HepG2 (cell line): ENCODE results near the gene MACROD2. TPM values are rescaled to one million over a fixed set of nuclear protein-coding genes. Genes with fewer than 3 reads are reported as not detected.

ENCODE experiments used
- ARHGAP35 ChIP-seq: sonication (generic); formaldehyde crosslinking; IDR thresholded peaks from 2 replicates; pipeline ENCODE4 v1.9.0; 2022; ENCODE audit warnings: mild to moderate bottlenecking, inconsistent platforms, moderate library complexity, missing genetic modification reagents, borderline replicate concordance
- ARNTL ChIP-seq: sonication (generic); formaldehyde crosslinking; IDR thresholded peaks from 2 replicates; pipeline ENCODE4 v1.4.0; 2020; ENCODE audit warnings: mild to moderate bottlenecking, missing genetic modification reagents
- ASH2L ChIP-seq: fragments of 300-600, 200-600 bp; sonication (generic); IDR thresholded peaks from 2 replicates; pipeline ENCODE4 v1.7.0; 2017; ENCODE audit warnings: low read depth, mild to moderate bottlenecking, moderate library complexity, mixed read lengths, low read length; ENCODE audit not compliant: insufficient read length
- CENPX ChIP-seq: sonication (generic); formaldehyde crosslinking; IDR thresholded peaks from 2 replicates; pipeline ENCODE4 v1.9.0; 2021; ENCODE audit warnings: mild to moderate bottlenecking, missing genetic modification reagents, moderate library complexity
- CHD4 ChIP-seq: fragments of 200-600 bp; sonication (generic); IDR thresholded peaks from 2 replicates; pipeline ENCODE4 v1.7.0; 2017; ENCODE audit warnings: mild to moderate bottlenecking, low read length, borderline replicate concordance
- EZH2 ChIP-seq: conservative IDR thresholded peaks from 2 replicates; pipeline ENCODE4 v1.6.1; 2012; ENCODE audit warnings: mild to moderate bottlenecking, low read depth, low read length, moderate library complexity
- GLI4 ChIP-seq: sonication (generic); formaldehyde crosslinking; IDR thresholded peaks from 2 replicates; pipeline ENCODE4 v1.5.1; 2020; ENCODE audit warnings: missing genetic modification reagents, mild to moderate bottlenecking, moderate library complexity, borderline replicate concordance
- MED8 ChIP-seq: sonication (generic); formaldehyde crosslinking; IDR thresholded peaks from 2 replicates; pipeline ENCODE4 v1.8.1; 2023; ENCODE audit warnings: mild to moderate bottlenecking, missing genetic modification reagents; ENCODE audit not compliant: insufficient replicate concordance
- MLLT10 ChIP-seq: sonication (generic); formaldehyde crosslinking; IDR thresholded peaks from 2 replicates; pipeline ENCODE4 v1.4.0; 2020; ENCODE audit warnings: missing genetic modification reagents
- NCOA5 ChIP-seq: sonication (generic); formaldehyde crosslinking; IDR thresholded peaks from 2 replicates; pipeline ENCODE4 v1.4.0; 2020; ENCODE audit warnings: missing genetic modification reagents
- RBM22 ChIP-seq: fragments of 200-400 bp; formaldehyde crosslinking; optimal IDR thresholded peaks from 2 replicates; pipeline ENCODE3; 2017; ENCODE audit warnings: mild to moderate bottlenecking, low read length, moderate library complexity
- REPIN1 ChIP-seq: sonication (generic); formaldehyde crosslinking; IDR thresholded peaks from 2 replicates; pipeline ENCODE4 v1.8.0; 2022; ENCODE audit warnings: missing genetic modification reagents, low read depth, mild to moderate bottlenecking, borderline replicate concordance
- SNAPC4 ChIP-seq: sonication (generic); formaldehyde crosslinking; IDR thresholded peaks from 2 replicates; pipeline ENCODE4 v1.4.0; 2020; ENCODE audit warnings: mild to moderate bottlenecking, missing genetic modification reagents
- TRIM22 ChIP-seq: fragments of 450-650 bp; IDR thresholded peaks from 2 replicates; pipeline ENCODE4 v1.6.1; 2017
- ZBTB10 ChIP-seq: sonication (generic); formaldehyde crosslinking; IDR thresholded peaks from 2 replicates; pipeline ENCODE4 v1.4.0; 2020; ENCODE audit warnings: missing genetic modification reagents, borderline replicate concordance
- ZFX ChIP-seq: sonication (generic); formaldehyde crosslinking; IDR thresholded peaks from 2 replicates; pipeline ENCODE4 v1.4.0; 2020; ENCODE audit warnings: mild to moderate bottlenecking, low read depth, missing genetic modification reagents, moderate library complexity
- ZFYVE20 ChIP-seq: sonication (generic); formaldehyde crosslinking; IDR thresholded peaks from 2 replicates; pipeline ENCODE4 v1.8.0; 2023; ENCODE audit warnings: low read depth, mild to moderate bottlenecking, moderate library complexity, missing genetic modification reagents, borderline replicate concordance
- ZNF430 ChIP-seq: sonication (generic); formaldehyde crosslinking; IDR thresholded peaks from 2 replicates; pipeline ENCODE4 v1.9.0; 2021; ENCODE audit warnings: mild to moderate bottlenecking, missing genetic modification reagents
- ZNF672 ChIP-seq: sonication (generic); formaldehyde crosslinking; IDR thresholded peaks from 2 replicates; pipeline ENCODE4 v1.8.1; 2022; ENCODE audit warnings: missing genetic modification reagents
- ZNF780A ChIP-seq: sonication (generic); formaldehyde crosslinking; IDR thresholded peaks from 2 replicates; pipeline ENCODE4 v1.8.0; 2022; ENCODE audit warnings: mild to moderate bottlenecking, missing genetic modification reagents, moderate library complexity
- ZNF816 ChIP-seq: sonication (generic); formaldehyde crosslinking; IDR thresholded peaks from 2 replicates; pipeline ENCODE4 v1.8.0; 2022; ENCODE audit warnings: missing genetic modification reagents, mild to moderate bottlenecking, borderline replicate concordance
- ZSCAN29 ChIP-seq: sonication (generic); formaldehyde crosslinking; conservative IDR thresholded peaks from 2 replicates; pipeline ENCODE4 v1.4.0; 2020; ENCODE audit warnings: mild to moderate bottlenecking, missing genetic modification reagents
- polyA plus RNA-seq, 8 experiments: library from polyadenylated mRNA; depleted of rRNA in 3 of 8; stranded (reverse) in 7 of 8; unstranded in 1 of 8; fragments of >200 nt; fragmentation: Illumina TruSeq in 4 of 8; extraction: Trizol in 4 of 8; gene quantifications; 2 replicates each; pipeline versions ENCODE4 v1.2.1 to v1.2.3, GENCODE V29; 2011 to 2016; ENCODE audit warnings: low read depth in 4 of 8, missing spikeins in 1 of 8, mixed read lengths in 1 of 8; ENCODE audit not compliant: insufficient read depth in 1 of 8
- total RNA-seq, 5 experiments: library from RNA; depleted of rRNA; stranded (reverse); fragments of >200 nt; fragmentation: Illumina TruSeq; extraction: Trizol; gene quantifications; 2 replicates each; pipeline ENCODE4 v1.2.3, GENCODE V29; 2016; ENCODE audit warnings: low read depth in 1 of 5

Gene MACROD2
- total and polyA plus RNA-seq, 2 of the 13 experiments (the other 11 are each of a cell fraction or from before 2014, with no cell fraction given) = 0.13 to 0.51 TPM

GRCh38 chr20:14991023-14991422, 995.7 kb downstream of the MACROD2 start (continued):
- TF ChIP-seq EZH2 (no peak), SNAPC4 (CRISPR knock-in tag) (no peak), ZFX (CRISPR knock-in tag) (peak; percentile 59), ARHGAP35 (CRISPR knock-in tag) (no peak), RBM22 (no peak), REPIN1 (no peak), ARNTL (CRISPR knock-in tag) (peak; percentile 85), GLI4 (no peak), CENPX (no peak), ASH2L (no peak), MED8 (CRISPR knock-in tag) (no peak), ZNF816 (CRISPR knock-in tag) (peak; percentile 62; the same call in 1 of the 2 replicates), TRIM22 (no peak), MLLT10 (CRISPR knock-in tag) (no peak), ZSCAN29 (0 out of 2 replicates have a peak, but pooled peaks have one; percentile 21), NCOA5 (CRISPR knock-in tag) (no peak), ZNF780A (no peak), ZNF430 (0 out of 2 replicates have a peak, but pooled peaks have one; percentile 42), ZBTB10 (CRISPR knock-in tag) (no peak), ZNF672 (CRISPR knock-in tag) (no peak), CHD4 (no peak), ZFYVE20 (CRISPR knock-in tag) (no peak)
